Measurements from ENCODE around the gene ZNF761. TPM values are rescaled to one million over a fixed set of nuclear protein-coding genes. Genes with fewer than 3 reads are reported as not detected.
"Not testable (repeated sequence)": the region's sequence is repeated elsewhere in the genome, so short reads cannot be mapped to it uniquely, and the experiment has no call there.

Gene ZNF761
- polyA plus RNA-seq, 3 donors, result 11.7 to 18.9 (median 13.6) TPM

- DNase-seq, result no peak
Measured at GRCh38 chr19:53455828-53456227, 24.0 kb downstream of the ZNF761 start.

GRCh38 chr19:53460131-53460721, 28.4 kb downstream of the ZNF761 start:
- not testable (repeated sequence) for DNase-seq

- DNase-seq, result no peak
Measured at GRCh38 chr19:53461866-53462265, 30.1 kb downstream of the ZNF761 start.

GRCh38 chr19:53462861-53463260, 31.1 kb downstream of the ZNF761 start:
- DNase-seq, result no peak

- peak; percentile 41 for DNase-seq
Measured at GRCh38 chr19:53463263-53463662, 31.5 kb downstream of the ZNF761 start.

- peak; percentile 20 for DNase-seq
Measured at GRCh38 chr19:53466726-53467484, 35.1 kb downstream of the ZNF761 start.

GRCh38 chr19:53467485-53468262, 35.9 kb downstream of the ZNF761 start, which contains the start of gene ZNF813:
Gene ZNF813 (plus strand): TSS chr19:53467733. CDS start chr19:53483823, 16,090 bp downstream.
- peak; percentile 95 for DNase-seq

GRCh38 chr19:53468628-53469027, 36.8 kb downstream of the ZNF761 start:
- not testable (repeated sequence) for DNase-seq

- DNase-seq, result no peak
Measured at GRCh38 chr19:53471916-53472315, 40.1 kb downstream of the ZNF761 start.

- DNase-seq, result not testable (repeated sequence)
Measured at GRCh38 chr19:53474832-53475231, 43.0 kb downstream of the ZNF761 start.

- not testable (repeated sequence) for DNase-seq
Measured at GRCh38 chr19:53475470-53475869, 43.7 kb downstream of the ZNF761 start.

GRCh38 chr19:53483751-53484150, 52.0 kb downstream of the ZNF761 start:
- DNase-seq, result not testable (repeated sequence)

GRCh38 chr19:53485046-53486004, 53.5 kb downstream of the ZNF761 start:
- DNase-seq, result no peak

GRCh38 chr19:53492153-53492552, 60.4 kb downstream of the ZNF761 start:
- no peak for DNase-seq

GRCh38 chr19:53497311-53498023, 65.7 kb downstream of the ZNF761 start:
- not testable (repeated sequence) for DNase-seq

GRCh38 chr19:53498024-53498395, 66.2 kb downstream of the ZNF761 start:
- DNase-seq, result not testable (repeated sequence)

GRCh38 chr19:53503151-53503550, 71.4 kb downstream of the ZNF761 start:
- DNase-seq, result not testable (repeated sequence)

- not testable (repeated sequence) for DNase-seq
Measured at GRCh38 chr19:53503671-53504364, 72.0 kb downstream of the ZNF761 start.

GRCh38 chr19:53504365-53504703, 72.5 kb downstream of the ZNF761 start:
- DNase-seq, result not testable (repeated sequence)

GRCh38 chr19:53504885-53505284, 73.1 kb downstream of the ZNF761 start:
- DNase-seq, result no peak

All from renal pelvis (tissue), 4 donors.